ENCODE measurements around the gene LRIT2.

DNA sequence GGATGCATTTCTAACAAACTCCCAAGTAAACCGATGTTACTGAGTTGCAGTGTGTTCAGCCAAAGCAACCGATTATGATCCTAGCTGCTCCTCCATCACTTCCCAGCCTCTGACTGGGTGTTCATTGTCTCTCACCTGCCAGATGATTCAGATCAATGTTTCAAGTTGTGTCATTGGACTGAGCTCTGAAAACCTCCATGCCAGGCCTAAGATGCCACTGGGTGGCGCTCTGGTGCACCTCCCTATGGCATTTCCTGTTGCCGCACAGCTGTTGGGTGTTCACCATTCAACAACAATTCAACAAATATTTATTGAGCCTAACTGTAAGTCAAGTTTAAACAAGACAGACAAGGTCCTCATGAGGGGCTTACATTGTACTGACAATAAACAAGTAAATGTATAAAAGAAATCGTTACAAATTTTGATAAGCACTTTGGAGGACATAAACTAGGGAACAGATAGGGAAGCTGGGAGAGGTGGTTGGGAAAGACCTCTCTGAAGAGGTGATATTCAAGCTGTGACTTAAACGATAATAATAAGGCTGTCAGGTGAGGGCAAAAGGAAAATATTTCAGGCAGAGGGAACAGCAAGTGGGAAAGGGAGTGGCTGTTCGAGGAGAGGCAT lies 42.3 kb upstream of the LRIT2 start:
- TF ChIP-seq, protein P1, sequence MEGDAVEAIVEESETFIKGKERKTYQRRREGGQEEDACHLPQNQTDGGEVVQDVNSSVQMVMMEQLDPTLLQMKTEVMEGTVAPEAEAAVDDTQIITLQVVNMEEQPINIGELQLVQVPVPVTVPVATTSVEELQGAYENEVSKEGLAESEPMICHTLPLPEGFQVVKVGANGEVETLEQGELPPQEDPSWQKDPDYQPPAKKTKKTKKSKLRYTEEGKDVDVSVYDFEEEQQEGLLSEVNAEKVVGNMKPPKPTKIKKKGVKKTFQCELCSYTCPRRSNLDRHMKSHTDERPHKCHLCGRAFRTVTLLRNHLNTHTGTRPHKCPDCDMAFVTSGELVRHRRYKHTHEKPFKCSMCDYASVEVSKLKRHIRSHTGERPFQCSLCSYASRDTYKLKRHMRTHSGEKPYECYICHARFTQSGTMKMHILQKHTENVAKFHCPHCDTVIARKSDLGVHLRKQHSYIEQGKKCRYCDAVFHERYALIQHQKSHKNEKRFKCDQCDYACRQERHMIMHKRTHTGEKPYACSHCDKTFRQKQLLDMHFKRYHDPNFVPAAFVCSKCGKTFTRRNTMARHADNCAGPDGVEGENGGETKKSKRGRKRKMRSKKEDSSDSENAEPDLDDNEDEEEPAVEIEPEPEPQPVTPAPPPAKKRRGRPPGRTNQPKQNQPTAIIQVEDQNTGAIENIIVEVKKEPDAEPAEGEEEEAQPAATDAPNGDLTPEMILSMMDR (IDR thresholded peaks at IDR 0.05) = no peak
- no peak for TF ChIP-seq POLR2A (IDR thresholded peaks at IDR 0.05)

Data from uterus (tissue), 2 donors.